Naive thymus-derived CD4-positive, alpha-beta T cell (primary cell): ENCODE measurements around the gene FBXL20. TPM values are rescaled to one million over a fixed set of nuclear protein-coding genes. Genes with fewer than 3 reads are reported as not detected.

Experiments used
- ATAC-seq: fragments of 150-1000 bp; cut with Tn5 transposase; 2 replicates; pipeline ENCODE4 v1.10.0; 2021; ENCODE audit warnings: mild to moderate bottlenecking, moderate library complexity
- CTCF ChIA-PET: fragments of 350-600 bp; sonication (Branson Sonifier 250); formaldehyde crosslinking; loops from one replicate; lab custom pipeline; 2021; ENCODE audit warnings: antibody characterized with exemption; lab: Charles Lee
- POLR2A ChIA-PET: fragments of 350-600 bp; sonication (Branson Sonifier 250); formaldehyde crosslinking; loops from one replicate; lab custom pipeline; 2021; ENCODE audit warnings: antibody characterized with exemption, inconsistent platforms; lab: Charles Lee
- DNase-seq, 9 donors: peaks; one replicate each; pipeline versions ENCODE4 v3.0.0 to v3.0.0-alpha.2; 2020 to 2022; ENCODE audit warnings: mixed read lengths in 1 of 9
- H3K27ac ChIP-seq: one replicate; pipeline ENCODE4 v1.7.0; 2013; ENCODE audit warnings: mild to moderate bottlenecking, low read depth, low read length, moderate library complexity
- H3K27me3 ChIP-seq, 2 donors: one replicate each; pipeline ENCODE4 v1.7.0; 2013; ENCODE audit warnings: low read length in 2 of 2, mild to moderate bottlenecking in 2 of 2, moderate library complexity in 2 of 2; ENCODE audit not compliant: control insufficient read depth in 2 of 2, insufficient read depth in 2 of 2
- H3K36me3 ChIP-seq, 3 experiments: 1 replicate in 2 of 3; 2 replicates in 1 of 3; pipeline ENCODE4 v1.7.0; 2013; ENCODE audit warnings: low read length in 3 of 3, mild to moderate bottlenecking in 3 of 3, moderate library complexity in 1 of 3; ENCODE audit not compliant: insufficient read depth in 3 of 3, control insufficient read depth in 2 of 3
- H3K4me1 ChIP-seq, 2 donors: one replicate each; pipeline ENCODE4 v1.7.0; 2013; ENCODE audit warnings: low read length in 2 of 2, mild to moderate bottlenecking in 2 of 2, moderate library complexity in 1 of 2; ENCODE audit not compliant: control insufficient read depth in 2 of 2, insufficient read depth in 2 of 2
- H3K4me3 ChIP-seq: 2 replicates; pipeline ENCODE4 v1.7.0; 2013; ENCODE audit warnings: mild to moderate bottlenecking, low read length
- H3K9me3 ChIP-seq, 3 experiments: 1 replicate in 2 of 3; 2 replicates in 1 of 3; pipeline ENCODE4 v1.7.0; 2013; ENCODE audit warnings: low read length in 3 of 3; ENCODE audit not compliant: control insufficient read depth in 2 of 3
- H3K27ac Mint-ChIP-seq, 9 donors: one replicate each; pipeline ENCODE4 v1.8.0; 2020 to 2022; ENCODE audit warnings: mixed read lengths in 9 of 9, mild to moderate bottlenecking in 8 of 9, moderate library complexity in 5 of 9, inconsistent platforms in 2 of 9
- H3K27me3 Mint-ChIP-seq, 5 donors: one replicate each; pipeline ENCODE4 v1.8.0; 2021 to 2022; ENCODE audit warnings: mixed read lengths in 5 of 5, mild to moderate bottlenecking in 1 of 5
- H3K36me3 Mint-ChIP-seq, 5 donors: one replicate each; pipeline ENCODE4 v1.8.0; 2020 to 2022; ENCODE audit warnings: mixed read lengths in 5 of 5, mild to moderate bottlenecking in 3 of 5, inconsistent platforms in 1 of 5
- H3K4me1 Mint-ChIP-seq, 7 donors: one replicate each; pipeline ENCODE4 v1.8.0; 2020 to 2022; ENCODE audit warnings: mixed read lengths in 7 of 7, mild to moderate bottlenecking in 3 of 7, inconsistent platforms in 1 of 7
- H3K4me3 Mint-ChIP-seq, 10 donors: one replicate each; pipeline ENCODE4 v1.8.0; 2020 to 2022; ENCODE audit warnings: mild to moderate bottlenecking in 10 of 10, mixed read lengths in 10 of 10, moderate library complexity in 6 of 10, inconsistent platforms in 2 of 10
- H3K9me3 Mint-ChIP-seq, 11 donors: one replicate each; pipeline ENCODE4 v1.8.0; 2020 to 2022; ENCODE audit warnings: mixed read lengths in 11 of 11, mild to moderate bottlenecking in 4 of 11, inconsistent platforms in 1 of 11, moderate library complexity in 1 of 11
- intact Hi-C, 2 donors: fragments of 100-400 bp; cut with micrococcal nuclease; formaldehyde crosslinking; loops; one replicate each; pipeline ENCODE4 v1.15.1; 2023
- polyA plus RNA-seq, 2 donors: library from polyadenylated mRNA; unstranded; fragments of 300-500 nt; fragmentation: Illumina TruSeq; gene quantifications; one replicate each; pipeline ENCODE4 v1.2.3, GENCODE V29; 2021
- total RNA-seq, 6 experiments: library from RNA in 5 of 6; stranded (reverse) in 5 of 6; gene quantifications; 1 replicate in 5 of 6; 2 replicates in 1 of 6; pipeline ENCODE4 v1.2.3 and lab custom pipeline; 2021 to 2026

FBXL20 gene
- total and polyA plus RNA-seq, 7 experiments from 2014 or later = 3.8 to 35.0 (median 21.9) TPM

DNA sequence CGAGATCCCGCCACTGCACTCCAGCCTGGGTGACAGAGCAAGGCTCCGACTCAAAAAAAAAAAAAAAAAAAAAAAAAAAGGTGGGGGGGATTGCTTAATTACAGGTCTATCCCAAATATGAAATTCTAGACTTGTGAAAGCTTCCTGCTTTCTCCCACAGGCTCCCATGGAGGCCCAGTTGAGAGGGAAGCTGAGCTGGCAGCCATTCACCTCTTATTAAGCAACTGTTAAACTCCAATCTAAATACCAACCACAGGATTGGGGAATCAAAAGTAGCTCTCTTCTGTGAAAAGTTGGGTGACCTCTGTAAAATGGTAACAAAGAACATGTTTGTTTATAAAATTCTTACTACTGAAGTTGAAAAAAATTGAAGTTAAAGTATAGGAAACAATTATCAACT lies 129.9 kb downstream of the FBXL20 start:
- ATAC-seq = no peak
- H3K27me3 ChIP-seq = no peaks in the 10 kb centered on the region
- no peaks in the 10 kb centered on the region for H3K4me1 ChIP-seq
- peaks cover 6 to 53% (median 10%) of the 10 kb centered on the region in 3 experiments for H3K36me3 ChIP-seq
- no peak overlapping the region for H3K4me3 ChIP-seq
- no peaks in the 10 kb centered on the region for H3K9me3 Mint-ChIP-seq
- intact Hi-C loops = no loop called here
- ChIA-PET CTCF (no interaction called here), POLR2A (interaction anchor here (0.6 kb wide), 1 partner anchor 255 kb away, joined by 3 read pairs; no protein-coding TSS in a partner anchor)
- H3K36me3 Mint-ChIP-seq = peaks cover 0 to 32% (median 13%) of the 10 kb centered on the region in 5 donors
- no peaks in the 10 kb centered on the region for H3K27me3 Mint-ChIP-seq
- H3K4me1 Mint-ChIP-seq = no peaks in the 10 kb centered on the region
- no peak for DNase-seq
- no peak overlapping the region for H3K27ac Mint-ChIP-seq
- H3K9me3 ChIP-seq = no peaks in the 10 kb centered on the region
- H3K27ac ChIP-seq = no peak overlapping the region
- no peak overlapping the region for H3K4me3 Mint-ChIP-seq

DNA sequence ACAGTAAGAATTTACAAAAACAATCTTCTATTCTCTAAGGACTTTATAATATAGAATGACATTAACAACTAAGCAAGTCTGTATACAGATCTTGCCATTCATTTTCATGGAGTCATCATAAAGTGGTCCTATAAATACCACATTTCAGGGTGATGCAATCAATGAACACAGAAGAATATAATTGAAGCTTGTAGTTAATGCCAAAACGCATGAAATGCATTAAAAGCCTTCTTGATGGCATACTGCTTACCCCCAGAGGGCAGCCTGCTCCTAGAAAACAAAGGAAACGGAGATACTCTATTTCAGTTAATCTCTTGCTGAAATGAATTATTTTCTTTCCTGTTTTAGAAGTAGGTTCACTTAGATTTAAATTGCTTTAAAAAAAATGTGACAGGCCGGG lies 130.5 kb downstream of the FBXL20 start:
- Histone ChIP-seq H3K36me3 (peaks cover 6 to 53% (median 10%) of the 10 kb centered on the region in 3 experiments), H3K4me1 (no peaks in the 10 kb centered on the region), H3K9me3 (no peaks in the 10 kb centered on the region), H3K4me3 (no peak overlapping the region), H3K27ac (no peak overlapping the region), H3K27me3 (no peaks in the 10 kb centered on the region)
- H3K4me3 Mint-ChIP-seq = no peak overlapping the region
- intact Hi-C loops = no loop called here
- DNase-seq = no peak
- no peaks in the 10 kb centered on the region for H3K27me3 Mint-ChIP-seq
- no peaks in the 10 kb centered on the region for H3K9me3 Mint-ChIP-seq
- no peak for ATAC-seq
- no peak overlapping the region for H3K27ac Mint-ChIP-seq
- H3K36me3 Mint-ChIP-seq = peaks cover 0 to 32% (median 13%) of the 10 kb centered on the region in 5 donors
- H3K4me1 Mint-ChIP-seq = no peaks in the 10 kb centered on the region
- ChIA-PET POLR2A (no interaction called here), CTCF (interaction anchor here (0.5 to 0.7 kb wide), 3 partner anchors 92 to 682 kb away, joined by 3 to 6 read pairs (median 5); no protein-coding TSS in a partner anchor)

DNA sequence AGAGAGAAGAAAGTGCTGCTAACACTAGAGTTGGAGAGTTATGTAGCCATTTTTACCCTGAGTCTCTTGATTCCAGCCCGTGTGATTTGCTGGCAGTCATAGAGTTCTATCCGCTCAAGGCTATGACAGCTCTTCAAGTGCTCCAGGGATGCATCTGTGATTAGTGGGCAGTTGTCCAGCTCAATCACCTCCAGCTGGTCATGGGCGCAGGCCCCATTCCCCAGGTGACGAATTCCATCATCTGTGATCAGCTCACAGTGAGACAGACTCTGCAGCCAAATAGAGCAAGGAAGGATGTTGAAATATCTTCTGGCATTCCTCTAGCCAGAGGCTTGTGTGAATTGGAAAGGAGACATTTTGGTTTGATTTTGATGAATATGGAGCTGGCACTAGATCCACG lies 137.3 kb downstream of the FBXL20 start:
- peaks cover 0 to 47% (median 18%) of the 10 kb centered on the region in 5 donors for H3K36me3 Mint-ChIP-seq

DNA sequence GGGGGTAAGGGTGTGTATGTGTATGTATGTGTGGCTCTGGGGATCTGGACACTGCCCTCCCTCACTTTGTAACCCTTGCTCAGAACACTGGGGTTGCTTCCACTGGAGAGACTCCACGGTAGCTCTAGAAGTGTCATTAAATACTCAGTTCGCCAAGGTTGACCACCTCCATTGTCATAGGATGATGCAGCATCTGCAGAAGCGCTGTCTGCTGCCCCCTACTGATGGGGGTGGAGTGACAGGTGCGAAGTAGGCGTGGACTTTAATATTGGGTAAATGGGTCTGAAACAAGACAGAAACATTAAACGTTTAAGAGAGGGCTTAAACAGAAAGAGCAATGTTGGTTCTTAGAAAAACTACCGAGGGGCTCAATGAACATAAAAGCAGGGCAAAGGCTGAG lies 140.1 kb downstream of the FBXL20 start:
- H3K27ac Mint-ChIP-seq = peak overlapping the region in 2 of 9 donors; percentile 20 to 78
- no peak overlapping the region for H3K4me3 Mint-ChIP-seq
- H3K27me3 Mint-ChIP-seq = no peaks in the 10 kb centered on the region
- DNase-seq = no peak
- CTCF ChIA-PET = no interaction called here
- H3K36me3 Mint-ChIP-seq = peaks cover 3 to 51% (median 19%) of the 10 kb centered on the region in 5 donors
- POLR2A ChIA-PET = no interaction called here
- intact Hi-C loops = no loop called here
- H3K4me1 Mint-ChIP-seq = no peaks in the 10 kb centered on the region
- ATAC-seq = peak; percentile 24
- no peaks in the 10 kb centered on the region for H3K4me1 ChIP-seq
- no peak overlapping the region for H3K27ac ChIP-seq
- H3K36me3 ChIP-seq = peaks cover 7 to 75% (median 9%) of the 10 kb centered on the region in 3 experiments
- H3K9me3 ChIP-seq = no peaks in the 10 kb centered on the region
- H3K27me3 ChIP-seq = no peaks in the 10 kb centered on the region
- no peaks in the 10 kb centered on the region for H3K9me3 Mint-ChIP-seq
- no peak overlapping the region for H3K4me3 ChIP-seq

More for the DNA sequence above, 137.3 kb downstream of the FBXL20 start:
- H3K27me3 ChIP-seq = no peaks in the 10 kb centered on the region
- no peaks in the 10 kb centered on the region for H3K9me3 Mint-ChIP-seq
- DNase-seq = no peak
- no peak overlapping the region for H3K27ac Mint-ChIP-seq
- H3K4me1 Mint-ChIP-seq = no peaks in the 10 kb centered on the region
- no peaks in the 10 kb centered on the region for H3K4me1 ChIP-seq
- intact Hi-C loops = no loop called here
- H3K9me3 ChIP-seq = no peaks in the 10 kb centered on the region
- ChIA-PET CTCF (interaction anchor here (0.6 kb wide), 1 partner anchor 19 kb away, joined by 6 read pairs; no protein-coding TSS in a partner anchor), POLR2A (no interaction called here)
- no peak overlapping the region for H3K27ac ChIP-seq
- H3K4me3 Mint-ChIP-seq = no peak overlapping the region
- H3K4me3 ChIP-seq = no peak overlapping the region
- ATAC-seq = no peak
- H3K27me3 Mint-ChIP-seq = no peaks in the 10 kb centered on the region
- H3K36me3 ChIP-seq = peaks cover 14 to 76% (median 17%) of the 10 kb centered on the region in 3 experiments

DNA sequence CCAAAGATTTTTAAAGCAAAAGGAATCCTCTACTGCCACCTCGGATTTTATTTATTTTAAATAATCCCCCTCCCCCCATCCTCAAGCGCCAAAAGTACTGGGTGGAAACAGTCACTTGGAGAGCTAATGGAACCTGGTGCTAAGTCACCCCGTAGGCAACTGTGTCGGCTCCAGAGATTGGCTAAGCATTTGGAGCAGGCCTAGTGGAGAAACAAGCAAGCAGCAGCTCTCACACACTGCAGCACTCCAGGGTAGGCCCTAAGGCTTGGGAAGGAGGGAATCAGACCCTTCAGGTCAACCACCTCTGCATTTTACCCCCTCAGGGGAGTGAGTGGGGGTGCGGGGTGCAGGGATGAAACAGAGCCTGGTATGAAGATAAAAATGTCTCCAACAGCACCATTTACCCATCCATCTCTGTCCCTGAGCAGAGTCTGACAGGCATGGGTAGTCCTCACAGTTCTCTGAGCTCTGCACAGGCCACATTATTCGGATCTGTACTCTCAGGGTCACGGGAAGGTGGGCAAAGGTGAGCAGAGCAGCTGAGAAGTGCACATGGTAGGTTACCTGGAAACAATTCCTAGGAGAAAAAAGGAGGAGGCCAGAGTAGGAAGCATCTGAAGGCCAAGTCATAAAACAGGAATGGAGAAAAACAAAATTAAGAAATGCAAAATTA lies 148.5 kb downstream of the FBXL20 start:
- intact Hi-C loops = no loop called here
- no peak overlapping the region for H3K4me3 Mint-ChIP-seq
- ATAC-seq = no peak

DNA sequence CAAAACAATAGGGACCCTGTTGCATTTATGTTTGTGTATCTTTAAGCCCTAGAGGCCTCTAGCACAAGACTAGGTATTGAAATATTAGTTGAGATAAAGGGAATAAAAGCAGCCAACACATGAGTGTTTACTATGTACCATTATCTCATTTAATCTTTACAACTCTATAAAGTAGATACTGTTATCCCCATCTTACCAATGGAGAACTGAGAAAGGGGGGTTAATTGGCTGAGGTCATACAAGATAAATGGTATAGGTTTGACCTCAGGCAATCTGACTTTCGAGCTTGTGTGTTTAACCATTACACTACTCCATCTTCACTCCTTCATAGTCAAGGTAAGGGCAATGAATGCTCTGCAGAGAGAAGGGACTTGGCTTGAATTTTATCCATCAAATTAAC lies 149.4 kb downstream of the FBXL20 start:
- Mint-ChIP-seq H3K4me1 (no peaks in the 10 kb centered on the region), H3K36me3 (peaks cover 3 to 19% (median 13%) of the 10 kb centered on the region in 5 donors), H3K27ac (no peak overlapping the region), H3K27me3 (no peaks in the 10 kb centered on the region), H3K9me3 (peaks cover 0 to 1% (median 0%) of the 10 kb centered on the region in 11 donors), H3K4me3 (no peak overlapping the region)
- Histone ChIP-seq H3K36me3 (peaks cover 0 to 24% (median 4%) of the 10 kb centered on the region in 3 experiments), H3K27ac (no peak overlapping the region), H3K9me3 (no peaks in the 10 kb centered on the region), H3K27me3 (no peaks in the 10 kb centered on the region), H3K4me3 (no peak overlapping the region), H3K4me1 (no peaks in the 10 kb centered on the region)
- POLR2A ChIA-PET = interaction anchor here (0.6 kb wide), 1 partner anchor 235 kb away, joined by 3 read pairs; no protein-coding TSS in a partner anchor
- ATAC-seq (no peak), DNase-seq (no peak)
- intact Hi-C loops = no loop called here
- CTCF ChIA-PET = interaction anchor here (0.5 to 1.1 kb wide), 2 partner anchors 8 to 643 kb away, joined by 3 to 5 read pairs; no protein-coding TSS in a partner anchor

More for the DNA sequence above, 148.5 kb downstream of the FBXL20 start:
- Mint-ChIP-seq H3K9me3 (peaks cover 0 to 1% (median 0%) of the 10 kb centered on the region in 11 donors), H3K4me1 (no peaks in the 10 kb centered on the region), H3K36me3 (peaks cover 3 to 27% (median 17%) of the 10 kb centered on the region in 5 donors), H3K27ac (peak overlapping the region in 1 of 9 donors; percentile 49), H3K27me3 (no peaks in the 10 kb centered on the region)
- ChIA-PET POLR2A (interaction anchor here (0.6 kb wide), 1 partner anchor 236 kb away, joined by 3 read pairs; no protein-coding TSS in a partner anchor), CTCF (interaction anchor here (1.1 kb wide), 1 partner anchor 9 kb away, joined by 5 read pairs; no protein-coding TSS in a partner anchor)
- Histone ChIP-seq H3K27me3 (no peaks in the 10 kb centered on the region), H3K36me3 (peaks cover 0 to 31% (median 4%) of the 10 kb centered on the region in 3 experiments), H3K9me3 (no peaks in the 10 kb centered on the region), H3K4me3 (no peak overlapping the region), H3K4me1 (no peaks in the 10 kb centered on the region), H3K27ac (no peak overlapping the region)
- no peak for DNase-seq
